Fibroblast of mammary gland (primary cell): ENCODE measurements around the gene DIO3.

Experiments
- DNase-seq: peaks from one replicate; pipeline ENCODE4 v3.0.0-alpha.2; 2010; ENCODE audit warnings: low read depth
- H3K4me3 ChIP-seq: 2 replicates; pipeline ENCODE4 v1.5.1; 2011; ENCODE audit warnings: low read depth, mild to moderate bottlenecking, low read length, moderate library complexity; ENCODE audit not compliant: control insufficient read depth
- CTCF ChIP-seq: conservative IDR thresholded peaks from 2 replicates; pipeline ENCODE4 v1.5.1; 2011; ENCODE audit warnings: low read depth, low read length, inconsistent platforms; ENCODE audit not compliant: control insufficient read depth, insufficient read depth

Gene DIO3

GRCh38 chr14:101557811-101558738 lies 3.2 kb upstream of the DIO3 start:
- no peak for DNase-seq
- H3K4me3 ChIP-seq, result no peak overlapping the region
- no peak for TF ChIP-seq CTCF

GRCh38 chr14:101558739-101559240 lies 2.5 kb upstream of the DIO3 start:
- no peak for TF ChIP-seq CTCF
- DNase-seq, result no peak
- no peak overlapping the region for H3K4me3 ChIP-seq

- no peak overlapping the region for H3K4me3 ChIP-seq
- no peak for DNase-seq
- no peak for TF ChIP-seq CTCF
Measured at GRCh38 chr14:101559250-101559623, 2.1 kb upstream of the DIO3 start.

GRCh38 chr14:101559624-101560533 lies 1.4 kb upstream of the DIO3 start:
- no peak for TF ChIP-seq CTCF
- no peak for DNase-seq
- no peak overlapping the region for H3K4me3 ChIP-seq

- DNase-seq, result no peak
- no peak overlapping the region for H3K4me3 ChIP-seq
- no peak for TF ChIP-seq CTCF
Measured at GRCh38 chr14:101560534-101561113, 671 bp upstream of the DIO3 start.

GRCh38 chr14:101561897-101562490 lies 699 bp downstream of the DIO3 start:
- DNase-seq, result no peak
- H3K4me3 ChIP-seq, result no peak overlapping the region
- TF ChIP-seq CTCF, result no peak
